Keratinocyte (primary cell): Measurements from ENCODE around the gene HMGCLL1. TPM values are rescaled to one million over a fixed set of nuclear protein-coding genes. Genes with fewer than 3 reads are reported as not detected.

Experiments
- DNase-seq: peaks from one replicate; pipeline ENCODE4 v3.0.0-alpha.2; 2011; ENCODE audit warnings: low read depth, missing footprints, low spot score
- FAIRE-seq: peaks from 2 replicates; lab custom pipeline; 2011; peaks lifted over from hg19 to GRCh38; lab: Jason Lieb, UNC
- H2AFZ ChIP-seq: 2 replicates; pipeline ENCODE4 v1.6.0; 2012; ENCODE audit warnings: low read length, control low read depth, inconsistent platforms; ENCODE audit not compliant: control insufficient read depth
- H3K27ac ChIP-seq: 2 replicates; pipeline ENCODE4 v1.5.1; 2011; ENCODE audit warnings: low read length; ENCODE audit not compliant: control insufficient read depth, insufficient read depth
- H3K27me3 ChIP-seq: 3 replicates; pipeline ENCODE4 v1.6.0; 2011; ENCODE audit warnings: low read length; ENCODE audit not compliant: control insufficient read depth, insufficient read depth; ENCODE audit errors: extremely low read depth
- H3K36me3 ChIP-seq, 2 experiments: 2 replicates in 1 of 2; 3 replicates in 1 of 2; pipeline ENCODE4 v1.5.1; 2011; ENCODE audit warnings: low read length in 2 of 2, mild to moderate bottlenecking in 1 of 2; ENCODE audit not compliant: control insufficient read depth in 2 of 2, insufficient read depth in 2 of 2; ENCODE audit errors: extremely low read depth in 1 of 2
- H3K4me1 ChIP-seq: 3 replicates; pipeline ENCODE4 v1.5.1; 2011; ENCODE audit warnings: low read length; ENCODE audit not compliant: control insufficient read depth, insufficient read depth; ENCODE audit errors: extremely low read depth
- H3K4me2 ChIP-seq: 3 replicates; pipeline ENCODE4 v1.6.0; 2011; ENCODE audit warnings: low read depth, low read length; ENCODE audit not compliant: control insufficient read depth, insufficient read depth; ENCODE audit errors: extremely low read depth
- H3K4me3 ChIP-seq, 3 experiments: fragments of 200-600 bp in 1 of 3; sonication (generic) in 1 of 3; 2 replicates in 2 of 3; 3 replicates in 1 of 3; pipeline ENCODE4 v1.5.1; 2011 to 2016; ENCODE audit warnings: low read length in 3 of 3, mild to moderate bottlenecking in 3 of 3, control low read depth in 2 of 3, inconsistent platforms in 1 of 3, low read depth in 1 of 3, mixed read lengths in 1 of 3, mixed run types in 1 of 3, moderate library complexity in 1 of 3; ENCODE audit not compliant: control insufficient read depth in 2 of 3, insufficient read depth in 2 of 3; ENCODE audit errors: extremely low read depth in 1 of 3
- H3K79me2 ChIP-seq: 2 replicates; pipeline ENCODE4 v1.6.0; 2012; ENCODE audit warnings: low read length; ENCODE audit not compliant: control insufficient read depth, insufficient read depth
- H3K9ac ChIP-seq: 3 replicates; pipeline ENCODE4 v1.6.0; 2011; ENCODE audit warnings: low read length; ENCODE audit not compliant: control insufficient read depth, insufficient read depth; ENCODE audit errors: extremely low read depth
- H3K9me1 ChIP-seq: 3 replicates; pipeline ENCODE4 v1.6.0; 2011; ENCODE audit warnings: low read length; ENCODE audit not compliant: control insufficient read depth, insufficient read depth; ENCODE audit errors: extremely low read depth
- H3K9me3 ChIP-seq: 2 replicates; pipeline ENCODE4 v1.5.1; 2012; ENCODE audit warnings: low read depth, low read length; ENCODE audit not compliant: control insufficient read depth
- H4K20me1 ChIP-seq: 3 replicates; pipeline ENCODE4 v1.6.0; 2011; ENCODE audit warnings: low read length; ENCODE audit not compliant: control insufficient read depth, insufficient read depth; ENCODE audit errors: extremely low read depth
- CTCF ChIP-seq, 3 experiments: IDR thresholded peaks in 1 of 3; conservative IDR thresholded peaks in 1 of 3; optimal IDR thresholded peaks in 1 of 3; 2 replicates in 2 of 3; 3 replicates in 1 of 3; pipeline versions ENCODE3 to v1.5.1; 2011; ENCODE audit warnings: low read length in 3 of 3, mild to moderate bottlenecking in 3 of 3, moderate library complexity in 2 of 3, control low read depth in 1 of 3, inconsistent platforms in 1 of 3; ENCODE audit not compliant: insufficient read depth in 2 of 3; ENCODE audit errors: extremely low read depth in 1 of 3
- EZH2 ChIP-seq: IDR thresholded peaks from one replicate; pipeline ENCODE4 v1.6.1; 2012; ENCODE audit warnings: inconsistent platforms, mild to moderate bottlenecking, low read length, moderate library complexity
- dilution Hi-C: fragments of 300-500 bp; cut with MboI; formaldehyde crosslinking; loops from one replicate; pipeline ENCODE4 v1.7.0; 2020; ENCODE audit warnings: low sequenced_read_pairs; ENCODE audit not compliant: extremely low pct_ligation_motif_present
- polyA plus RNA-seq, 5 experiments: library from polyadenylated mRNA; depleted of rRNA in 3 of 5; stranded (reverse) in 3 of 5; stranded (forward) in 1 of 5; unstranded in 1 of 5; fragments of >200 nt; gene quantifications; 1 replicate in 1 of 5; 2 replicates in 3 of 5; 3 replicates in 1 of 5; pipeline versions ENCODE4 v1.2.1 to v1.2.3, GENCODE V29; 2011 to 2012; ENCODE audit warnings: missing spikeins in 2 of 5, low read depth in 1 of 5, low replicate concordance in 1 of 5

The HMGCLL1 gene
- polyA plus RNA-seq, 1 donor (not counting 4 experiments of a cell fraction or from before 2014, with no cell fraction given) = 0.04 TPM

GRCh38 chr6:55497694-55498093 is 81.3 kb downstream of the HMGCLL1 start:
- DNase-seq = no peak
- Histone ChIP-seq H3K9me1 (no peaks in the 10 kb centered on the region), H3K79me2 (no peaks in the 10 kb centered on the region), H3K27ac (no peak overlapping the region), H3K4me3 (no peak overlapping the region), H3K27me3 (no peaks in the 10 kb centered on the region), H3K4me1 (peaks cover 20% of the 10 kb centered on the region), H3K9me3 (no peaks in the 10 kb centered on the region), H3K9ac (no peak overlapping the region), H2AFZ (no peak overlapping the region), H3K36me3 (no peaks in the 10 kb centered on the region), H4K20me1 (no peaks in the 10 kb centered on the region), H3K4me2 (no peak overlapping the region)
- TF ChIP-seq EZH2 (no peak), CTCF (optimal IDR thresholded peaks at IDR 0.05 in 1 of 3, IDR thresholded peaks at IDR 0.05 in 1 of 3, conservative IDR thresholded peaks at IDR 0.05 in 1 of 3; ENCODE audit: extremely low read depth in 1 of 3, insufficient read depth in 2 of 3, low read length in 3 of 3) (no peak)
- dilution Hi-C loops = no loop called here
- no peak for FAIRE-seq

GRCh38 chr6:55496201-55496600 is 82.8 kb downstream of the HMGCLL1 start:
- dilution Hi-C loops = no loop called here
- Histone ChIP-seq H3K9me1 (no peaks in the 10 kb centered on the region), H3K4me1 (peaks cover 20% of the 10 kb centered on the region), H2AFZ (no peak overlapping the region), H3K79me2 (no peaks in the 10 kb centered on the region), H3K4me3 (no peak overlapping the region), H3K27me3 (no peaks in the 10 kb centered on the region), H3K9ac (no peak overlapping the region), H3K27ac (no peak overlapping the region), H4K20me1 (no peaks in the 10 kb centered on the region), H3K4me2 (no peak overlapping the region), H3K36me3 (no peaks in the 10 kb centered on the region), H3K9me3 (no peaks in the 10 kb centered on the region)
- FAIRE-seq (no peak), DNase-seq (no peak)
- TF ChIP-seq CTCF (optimal IDR thresholded peaks at IDR 0.05 in 1 of 3, IDR thresholded peaks at IDR 0.05 in 1 of 3, conservative IDR thresholded peaks at IDR 0.05 in 1 of 3; ENCODE audit: extremely low read depth in 1 of 3, insufficient read depth in 2 of 3, low read length in 3 of 3) = no peak
